Mesendoderm (in vitro differentiated cells): ENCODE data around the gene SMG1.
A peak's percentile ranks its signal among the peaks of the same experiment; 100 is the strongest.

Experiments
- DNase-seq: peaks from one replicate; pipeline ENCODE4 v3.0.0; 2013
- H2AK5ac ChIP-seq: 2 replicates; pipeline ENCODE4 v1.6.1; 2013; ENCODE audit warnings: low read length, inconsistent platforms
- H2BK120ac ChIP-seq: 2 replicates; pipeline ENCODE4 v1.6.1; 2013; ENCODE audit warnings: low read depth, mild to moderate bottlenecking, low read length, moderate library complexity, mixed read lengths
- H2BK15ac ChIP-seq: replicated peaks from 2 replicates; pipeline ENCODE4 v1.6.1; 2013; ENCODE audit warnings: low read depth, mild to moderate bottlenecking, moderate library complexity
- H2BK5ac ChIP-seq: 2 replicates; pipeline ENCODE4 v1.6.1; 2013; ENCODE audit warnings: low read length, inconsistent platforms
- H3K18ac ChIP-seq: 2 replicates; pipeline ENCODE4 v1.6.1; 2013; ENCODE audit warnings: mild to moderate bottlenecking, low read length, mixed read lengths
- H3K23ac ChIP-seq: one replicate; pipeline ENCODE4 v1.6.1; 2013; ENCODE audit warnings: low read length
- H3K27ac ChIP-seq: 2 replicates; pipeline ENCODE4 v1.5.1; 2013; ENCODE audit warnings: low read depth, mild to moderate bottlenecking, inconsistent platforms, low read length, moderate library complexity
- H3K27me3 ChIP-seq: 2 replicates; pipeline ENCODE4 v1.6.1; 2013; ENCODE audit warnings: low read length, control low read depth, mild to moderate bottlenecking, inconsistent platforms; ENCODE audit not compliant: insufficient read depth, poor library complexity
- H3K36me3 ChIP-seq: 2 replicates; pipeline ENCODE4 v1.6.1; 2013; ENCODE audit warnings: low read length, inconsistent platforms; ENCODE audit not compliant: control insufficient read depth, insufficient read depth
- H3K4ac ChIP-seq: one replicate; pipeline ENCODE4 v1.6.1; 2013; ENCODE audit warnings: low read depth, mild to moderate bottlenecking, low read length, moderate library complexity
- H3K4me1 ChIP-seq: 2 replicates; pipeline ENCODE4 v1.6.1; 2013; ENCODE audit warnings: low read depth, low read length, inconsistent platforms; ENCODE audit not compliant: control insufficient read depth
- H3K4me2 ChIP-seq: 2 replicates; pipeline ENCODE4 v1.6.1; 2013; ENCODE audit warnings: low read length
- H3K4me3 ChIP-seq: 2 replicates; pipeline ENCODE4 v1.5.1; 2013; ENCODE audit warnings: mild to moderate bottlenecking, low read length
- H3K56ac ChIP-seq: one replicate; pipeline ENCODE4 v1.6.1; 2013; ENCODE audit warnings: low read length
- H3K79me1 ChIP-seq: 2 replicates; pipeline ENCODE4 v1.6.1; 2013; ENCODE audit warnings: low read length, inconsistent platforms
- H3K79me2 ChIP-seq: 2 replicates; pipeline ENCODE4 v1.6.1; 2013; ENCODE audit warnings: mild to moderate bottlenecking, low read length; ENCODE audit not compliant: control insufficient read depth, insufficient read depth
- H3K9ac ChIP-seq: 2 replicates; pipeline ENCODE4 v1.6.1; 2013; ENCODE audit warnings: low read length, inconsistent platforms
- H4K5ac ChIP-seq: one replicate; pipeline ENCODE4 v1.6.1; 2013; ENCODE audit warnings: low read length
- H4K8ac ChIP-seq: one replicate; pipeline ENCODE4 v1.6.1; 2013; ENCODE audit warnings: low read depth, mild to moderate bottlenecking, control low read depth, low read length, moderate library complexity
- whole genome bisulfite sequencing: extraction: QIAGEN DNeasy Blood & Tissue Kit; methylation state at CpG from one replicate; pipeline ENCODE4 v1.1.7; 2013; ENCODE audit warnings: low lambda C conversion rate, missing lambda C conversion rate; ENCODE audit not compliant: insufficient coverage; ENCODE audit errors: extremely low coverage; 5-methylcytosine and 5-hydroxymethylcytosine counted together

The SMG1 gene

DNA sequence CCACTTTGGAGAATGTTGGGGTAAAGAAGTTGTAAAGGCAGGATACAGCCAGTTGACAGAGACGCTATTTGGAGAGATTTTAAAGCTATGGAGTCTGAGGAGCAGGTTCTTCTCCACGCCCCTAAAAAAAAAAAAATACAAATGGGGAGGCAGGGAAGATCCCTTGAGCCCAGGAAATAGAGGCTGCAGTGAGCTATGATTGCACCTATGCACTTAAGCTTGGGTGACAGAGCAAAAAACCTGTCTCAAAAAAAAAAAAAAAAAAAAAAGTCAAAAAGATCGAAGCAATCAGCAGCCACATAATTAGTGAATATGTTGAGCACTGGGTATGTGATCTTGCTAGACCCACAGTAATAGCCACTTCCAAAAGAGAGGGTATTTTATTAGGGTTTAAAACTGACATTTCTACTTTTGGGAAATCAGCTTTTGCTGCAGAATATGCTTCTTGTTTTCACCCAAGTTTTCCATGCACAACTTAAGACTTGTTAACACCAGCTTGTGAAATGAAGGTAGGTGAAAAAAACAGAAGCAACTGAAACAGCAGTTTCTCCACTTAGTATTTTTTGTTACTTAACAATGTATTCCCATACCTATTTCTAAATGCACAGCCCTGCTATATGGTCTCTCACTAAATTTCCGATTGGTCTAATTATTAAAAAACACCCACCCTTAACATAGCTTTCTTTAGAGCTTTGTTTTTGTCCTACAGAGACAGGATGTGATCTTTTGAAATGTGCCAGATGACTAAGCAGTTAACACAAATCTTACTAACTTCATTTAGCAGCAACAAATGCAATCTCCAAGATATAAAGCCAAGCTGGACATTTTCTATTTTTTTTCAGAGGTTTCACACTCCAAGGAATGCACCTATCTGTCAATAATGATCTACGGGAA is 122.4 kb downstream of the SMG1 start:
- Histone ChIP-seq H2BK15ac (no peak overlapping the region), H2AK5ac (no peak overlapping the region), H3K4me2 (no peak overlapping the region), H3K27me3 (no peaks in the 10 kb centered on the region), H3K79me2 (peaks cover 25% of the 10 kb centered on the region), H3K23ac (no peak overlapping the region), H4K5ac (no peak overlapping the region), H3K27ac (peak overlapping the region; percentile 63), H4K8ac (peak overlapping the region; percentile 30), H3K4ac (peak overlapping the region; percentile 48), H3K56ac (peak overlapping the region; percentile 64), H3K36me3 (peaks cover 2% of the 10 kb centered on the region), H2BK120ac (no peak overlapping the region), H2BK5ac (peak overlapping the region; percentile 55), H3K9ac (peak overlapping the region; percentile 41), H3K4me1 (peaks cover 14% of the 10 kb centered on the region), H3K18ac (peak overlapping the region; percentile 47), H3K4me3 (no peak overlapping the region), H3K79me1 (no peaks in the 10 kb centered on the region)
- WGBS, result 100% methylated on average over 1 of the region's 5 CpGs
- DNase-seq, result no peak

DNA sequence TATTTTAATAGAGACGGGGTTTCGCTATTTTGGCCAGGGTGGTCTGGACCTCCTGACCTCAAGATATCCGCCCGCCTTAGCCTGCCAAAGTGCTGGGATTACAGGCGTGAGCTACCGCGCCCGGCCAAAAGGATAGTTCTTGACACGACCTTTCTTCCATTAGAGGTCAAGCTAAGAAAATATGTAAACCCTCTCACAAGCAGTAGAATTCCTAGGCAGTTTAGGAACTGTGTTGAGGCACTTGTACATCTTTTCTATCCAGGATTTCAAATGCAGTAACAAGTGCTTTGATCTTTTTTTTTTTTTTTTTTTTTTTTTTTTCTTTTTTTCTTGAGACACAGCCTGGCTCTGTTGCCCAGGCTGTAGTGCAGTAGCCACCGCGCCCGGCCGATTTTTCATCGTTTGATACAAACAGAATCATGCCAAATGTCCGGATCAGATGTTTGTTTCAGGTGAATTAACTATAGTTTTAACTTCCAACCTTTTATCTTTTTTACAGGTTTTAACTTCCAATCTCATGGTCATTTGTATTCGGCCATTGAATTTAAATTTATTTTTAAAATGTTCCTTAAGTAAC is 123.4 kb downstream of the SMG1 start:
- Histone ChIP-seq H3K27ac (no peak overlapping the region), H3K4ac (peak overlapping the region; percentile 46), H4K8ac (no peak overlapping the region), H2BK5ac (no peak overlapping the region), H2BK15ac (no peak overlapping the region), H3K79me1 (peaks cover 1% of the 10 kb centered on the region), H3K23ac (no peak overlapping the region), H2AK5ac (peak overlapping the region; percentile 59), H3K56ac (no peak overlapping the region), H3K36me3 (no peaks in the 10 kb centered on the region), H3K79me2 (peaks cover 34% of the 10 kb centered on the region), H3K9ac (no peak overlapping the region), H3K27me3 (no peaks in the 10 kb centered on the region), H2BK120ac (no peak overlapping the region), H3K4me2 (no peak overlapping the region), H4K5ac (no peak overlapping the region), H3K4me3 (no peak overlapping the region), H3K4me1 (peaks cover 14% of the 10 kb centered on the region), H3K18ac (no peak overlapping the region)
- no peak for DNase-seq
- no CpG with 5 or more reads among the region's 16 CpGs for WGBS

DNA sequence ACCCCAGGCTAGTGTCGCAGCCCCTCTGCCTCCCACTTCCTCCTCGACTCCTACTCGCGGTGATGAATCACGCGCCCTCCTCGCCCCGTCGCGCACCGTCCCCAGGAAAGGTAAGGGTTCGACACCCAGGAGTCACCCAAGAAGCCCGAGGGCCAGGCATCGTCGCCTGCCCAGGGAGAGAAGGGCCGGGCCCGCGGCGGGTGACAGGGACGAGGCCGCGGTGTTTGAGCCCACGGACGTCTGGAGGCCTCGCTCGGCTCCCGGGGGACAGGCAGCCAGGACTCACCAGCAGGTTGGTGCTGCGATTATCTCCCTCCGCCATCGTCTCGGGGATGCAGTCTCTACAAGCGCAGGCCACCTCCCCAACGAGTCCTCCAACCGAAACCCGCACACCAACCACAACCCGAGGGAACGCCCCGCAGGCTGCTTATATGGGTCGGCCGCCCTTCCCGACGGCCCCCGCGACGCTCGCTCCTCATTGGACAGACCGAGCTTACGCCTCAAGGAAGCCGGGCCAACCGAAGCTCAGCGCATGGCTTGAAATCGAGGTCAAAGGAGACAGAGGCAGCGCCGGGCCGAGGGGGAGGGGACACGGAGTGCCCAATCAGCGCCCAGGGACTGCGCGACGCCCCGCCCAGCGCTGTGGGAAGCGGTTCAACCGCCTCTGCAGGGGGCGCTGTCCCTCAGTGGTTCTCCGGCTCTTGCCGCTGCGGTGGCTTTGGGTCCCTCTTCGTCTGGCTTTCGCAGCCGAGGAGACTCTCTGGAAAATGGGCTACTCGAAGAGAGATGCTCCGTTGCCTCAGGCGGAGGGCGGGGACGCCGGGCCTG is 124.8 kb downstream of the SMG1 start, which contains the start of gene ARL6IP1:
Gene ARL6IP1 (minus strand): TSS at position 405 of the 828 bp plus-strand sequence. CDS start 83 bp downstream, at position 322.
- Histone ChIP-seq H2AK5ac (peak within 1 kb of the TSS; percentile 43), H2BK15ac (no peak within 1 kb of the TSS), H3K23ac (peak within 1 kb of the TSS; percentile 92), H3K79me2 (peaks cover 37% of the 10 kb centered on the region), H3K36me3 (peaks cover 2% of the 10 kb centered on the region), H3K4ac (peak within 1 kb of the TSS; percentile 70), H3K9ac (peak within 1 kb of the TSS; percentile 95), H3K4me2 (peak within 1 kb of the TSS; percentile 85), H2BK120ac (no peak within 1 kb of the TSS), H2BK5ac (peak within 1 kb of the TSS; percentile 85), H3K79me1 (peaks cover 4% of the 10 kb centered on the region), H4K8ac (no peak within 1 kb of the TSS), H4K5ac (peak within 1 kb of the TSS; percentile 33), H3K4me3 (peak within 1 kb of the TSS; percentile 91), H3K18ac (peak within 1 kb of the TSS; percentile 12), H3K4me1 (peaks cover 6% of the 10 kb centered on the region), H3K27ac (peak within 1 kb of the TSS; percentile 96), H3K56ac (peak within 1 kb of the TSS; percentile 98), H3K27me3 (no peaks in the 10 kb centered on the region)
- DNase-seq, result peak; percentile 100
- WGBS, result no CpG with 5 or more reads among the region's 77 CpGs

DNA sequence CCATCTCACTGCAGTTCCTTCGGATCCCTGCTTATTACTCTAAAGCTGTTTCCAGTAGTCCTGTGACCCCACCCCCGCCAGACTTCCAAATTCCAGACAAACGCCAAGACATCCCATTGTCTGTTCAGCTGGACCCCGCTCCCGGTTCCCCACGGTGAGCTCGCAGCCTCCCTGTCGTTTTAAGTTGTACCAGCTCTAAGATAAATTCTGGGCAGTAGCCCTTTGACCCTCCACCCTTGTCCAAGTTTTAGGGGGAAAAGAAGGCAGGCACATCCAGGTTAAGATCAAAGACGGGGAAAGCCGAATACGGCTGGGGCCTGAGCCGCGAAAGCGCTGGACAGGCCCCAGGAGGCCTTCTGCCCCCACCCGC is 125.4 kb downstream of the SMG1 start:
- H4K5ac ChIP-seq, result no peak overlapping the region
- no peak overlapping the region for H4K8ac ChIP-seq
- peaks cover 4% of the 10 kb centered on the region for H3K4me1 ChIP-seq
- peak overlapping the region; percentile 98 for H3K56ac ChIP-seq
- H3K27me3 ChIP-seq, result no peaks in the 10 kb centered on the region
- H2BK15ac ChIP-seq, result no peak overlapping the region
- H2AK5ac ChIP-seq, result no peak overlapping the region
- H2BK120ac ChIP-seq, result no peak overlapping the region
- no peak overlapping the region for H3K27ac ChIP-seq
- peak overlapping the region; percentile 92 for H3K23ac ChIP-seq
- peak overlapping the region; percentile 95 for H3K9ac ChIP-seq
- WGBS, result no CpG with 5 or more reads among the region's 15 CpGs
- H3K4ac ChIP-seq, result peak overlapping the region; percentile 57
- peaks cover 37% of the 10 kb centered on the region for H3K79me2 ChIP-seq
- peaks cover 2% of the 10 kb centered on the region for H3K36me3 ChIP-seq
- H3K79me1 ChIP-seq, result peaks cover 6% of the 10 kb centered on the region
- peak overlapping the region; percentile 85 for H3K4me2 ChIP-seq
- peak overlapping the region; percentile 85 for H2BK5ac ChIP-seq
- peak overlapping the region; percentile 12 for H3K18ac ChIP-seq
- peak; percentile 44 for DNase-seq
- peak overlapping the region; percentile 91 for H3K4me3 ChIP-seq

DNA sequence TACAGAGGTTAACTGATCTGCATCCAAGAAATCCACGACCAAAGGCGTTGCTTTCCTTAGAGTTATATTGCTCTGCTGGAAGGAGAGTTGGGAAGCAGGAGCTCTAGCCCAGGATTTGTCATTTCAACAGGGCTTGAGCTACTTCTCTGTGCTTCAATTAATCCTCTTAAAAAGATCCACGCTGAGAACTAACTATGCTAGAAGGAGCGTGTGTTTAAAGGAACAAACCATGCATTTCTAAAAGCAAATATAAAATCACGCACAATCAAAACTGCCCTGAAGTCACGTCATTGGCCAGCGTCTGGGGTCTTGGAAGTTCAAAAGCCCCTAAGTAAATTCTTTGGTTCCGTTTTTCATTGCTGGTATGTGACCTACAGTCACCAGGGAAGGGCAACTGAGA is 125.9 kb downstream of the SMG1 start:
- Histone ChIP-seq H3K4me1 (peaks cover 4% of the 10 kb centered on the region), H3K27ac (no peak overlapping the region), H2BK120ac (no peak overlapping the region), H3K79me1 (peaks cover 6% of the 10 kb centered on the region), H4K8ac (no peak overlapping the region), H2BK5ac (no peak overlapping the region), H3K27me3 (no peaks in the 10 kb centered on the region), H3K36me3 (peaks cover 2% of the 10 kb centered on the region), H3K79me2 (peaks cover 37% of the 10 kb centered on the region), H3K56ac (peak overlapping the region; percentile 98), H3K4me3 (peak overlapping the region; percentile 91), H3K9ac (peak overlapping the region; percentile 95), H4K5ac (no peak overlapping the region), H2AK5ac (no peak overlapping the region), H3K4ac (no peak overlapping the region), H2BK15ac (no peak overlapping the region), H3K4me2 (peak overlapping the region; percentile 85), H3K18ac (no peak overlapping the region), H3K23ac (no peak overlapping the region)
- DNase-seq, result no peak
- no CpG with 5 or more reads among the region's 8 CpGs for WGBS
